ENCODE results near the gene NUP43.

- TF ChIP-seq CTCF (IDR thresholded peaks at IDR 0.05) (peak; percentile 45 to 84 (median 73)), POLR2A (IDR thresholded peaks at IDR 0.05) (no peak)
Measured at GRCh38 chr6:149723771-149724417, 22.4 kb downstream of the NUP43 start.
